Peyer's patch (tissue), 4 donors: ENCODE measurements around the gene RABGEF1. TPM values are rescaled to one million over a fixed set of nuclear protein-coding genes. Genes with fewer than 3 reads are reported as not detected.
"Not testable (repeated sequence)": the region's sequence is repeated elsewhere in the genome, so short reads cannot be mapped to it uniquely, and the experiment has no call there.

Experiments
- DNase-seq, 3 donors: peaks; one replicate each; pipeline ENCODE4 v3.0.0-alpha.2; 2017 to 2019
- H3K27ac ChIP-seq, 4 donors: fragments of 200-600 bp; sonication (generic); one replicate each; pipeline ENCODE4 v1.5.1; 2016 to 2019
- H3K27me3 ChIP-seq, 2 donors: fragments of 200-600 bp; sonication (generic); one replicate each; pipeline ENCODE4 v1.5.1; 2019
- H3K36me3 ChIP-seq, 3 donors: fragments of 200-600 bp; sonication (generic); one replicate each; pipeline ENCODE4 v1.5.1; 2016 to 2019
- H3K4me1 ChIP-seq, 4 donors: fragments of 200-600 bp; sonication (generic); one replicate each; pipeline ENCODE4 v1.5.1; 2016 to 2019
- H3K4me3 ChIP-seq, 4 donors: fragments of 200-600 bp; sonication (generic); 1 replicate in 3 of 4; 2 replicates in 1 of 4; pipeline ENCODE4 v1.5.1; 2016 to 2019; ENCODE audit warnings: mild to moderate bottlenecking in 1 of 4
- H3K9me3 ChIP-seq, 4 donors: fragments of 200-600 bp; sonication (generic); one replicate each; pipeline ENCODE4 v1.5.1; 2016 to 2019; ENCODE audit warnings: mild to moderate bottlenecking in 1 of 4
- CTCF ChIP-seq, 6 experiments: fragments of 450-650 bp in 4 of 6; fragments of 200-600 bp in 2 of 6; sonication (generic) in 1 of 6; IDR thresholded peaks; one replicate each; pipeline ENCODE4 v1.5.1; 2017 to 2019; ENCODE audit warnings: antibody characterized with exemption in 6 of 6, mild to moderate bottlenecking in 3 of 6, moderate library complexity in 1 of 6
- POLR2A ChIP-seq, 2 donors: fragments of 450-650 bp; IDR thresholded peaks; one replicate each; pipeline ENCODE4 v1.5.1; 2017; ENCODE audit warnings: antibody characterized with exemption in 2 of 2, mild to moderate bottlenecking in 2 of 2, moderate library complexity in 2 of 2
- total RNA-seq, 4 donors: library from RNA; depleted of rRNA; stranded (reverse); fragments of >200 nt; gene quantifications; one replicate each; pipeline ENCODE4 v1.1.0, GENCODE V29; 2016

RABGEF1 gene
- total RNA-seq, 4 donors from 2014 or later, result 24.2 to 47.9 (median 28.1) TPM

DNA sequence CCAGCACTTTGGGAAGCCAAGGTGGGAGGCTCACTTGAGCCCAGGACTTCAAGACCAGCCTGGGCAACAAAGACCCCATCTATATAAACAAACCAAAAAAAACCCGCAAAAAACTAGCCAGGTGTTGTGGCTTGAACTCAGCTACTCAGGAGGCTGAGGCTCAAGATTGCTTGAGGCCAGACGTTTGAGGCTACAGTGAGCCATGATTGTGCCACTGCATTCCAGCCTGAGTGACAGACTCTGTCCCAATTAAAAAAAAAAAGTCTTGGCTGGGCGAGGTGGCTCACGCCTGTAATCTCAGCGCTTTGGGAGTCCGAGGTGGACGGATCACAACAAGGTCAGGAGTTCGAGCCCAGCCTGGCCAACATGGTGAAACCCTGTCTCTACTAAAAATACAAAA is 11.4 kb downstream of the RABGEF1 start:
- Histone ChIP-seq H3K4me1 (peaks cover 0 to 6% (median 0%) of the 10 kb centered on the region in 4 donors), H3K36me3 (no peaks in the 10 kb centered on the region), H3K27me3 (no peaks in the 10 kb centered on the region), H3K27ac (no peak overlapping the region), H3K9me3 (no peaks in the 10 kb centered on the region), H3K4me3 (no peak overlapping the region)
- TF ChIP-seq POLR2A (IDR thresholded peaks at IDR 0.05), result no peak
- TF ChIP-seq CTCF (IDR thresholded peaks at IDR 0.05), result no peak
- no peak for DNase-seq

GRCh38 chr7:66754541-66754940 is 14.0 kb downstream of the RABGEF1 start:
- Histone ChIP-seq H3K4me1 (no peaks in the 10 kb centered on the region), H3K27ac (no peak overlapping the region), H3K4me3 (no peak overlapping the region), H3K9me3 (no peaks in the 10 kb centered on the region), H3K27me3 (no peaks in the 10 kb centered on the region), H3K36me3 (no peaks in the 10 kb centered on the region)
- TF ChIP-seq CTCF (IDR thresholded peaks at IDR 0.05) (no peak), POLR2A (IDR thresholded peaks at IDR 0.05) (no peak)
- no peak for DNase-seq

DNA sequence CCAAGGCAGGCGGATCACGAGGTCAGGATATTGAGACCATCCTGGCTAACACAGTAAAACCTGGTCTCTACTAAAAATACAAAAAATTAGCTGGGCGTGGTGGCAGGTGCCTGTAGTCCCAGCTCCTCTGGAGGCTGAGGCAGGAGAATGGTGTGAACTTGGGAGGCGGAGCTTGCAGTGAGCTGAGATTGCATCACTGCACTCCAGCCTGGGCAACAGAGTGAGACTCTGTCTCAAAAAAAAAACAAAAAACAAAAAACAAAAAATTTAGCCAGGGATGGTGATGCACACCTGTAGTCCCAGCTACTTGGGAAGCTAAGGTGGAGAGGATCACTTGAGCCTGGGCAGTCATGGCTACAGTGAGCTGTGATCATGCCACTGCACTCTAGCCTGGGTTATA is 14.5 kb downstream of the RABGEF1 start:
- H3K4me1 ChIP-seq, DNase-seq, H3K36me3 ChIP-seq, H3K27me3 ChIP-seq, H3K9me3 ChIP-seq, H3K4me3 ChIP-seq, H3K27ac ChIP-seq: not testable (repeated sequence)

- DNase-seq, H3K9me3 ChIP-seq, H3K36me3 ChIP-seq, H3K4me1 ChIP-seq, H3K27ac ChIP-seq, H3K4me3 ChIP-seq, H3K27me3 ChIP-seq: not testable (repeated sequence)
These were observed 15.7 kb downstream of the RABGEF1 start for GRCh38 chr7:66756227-66756626.

DNA sequence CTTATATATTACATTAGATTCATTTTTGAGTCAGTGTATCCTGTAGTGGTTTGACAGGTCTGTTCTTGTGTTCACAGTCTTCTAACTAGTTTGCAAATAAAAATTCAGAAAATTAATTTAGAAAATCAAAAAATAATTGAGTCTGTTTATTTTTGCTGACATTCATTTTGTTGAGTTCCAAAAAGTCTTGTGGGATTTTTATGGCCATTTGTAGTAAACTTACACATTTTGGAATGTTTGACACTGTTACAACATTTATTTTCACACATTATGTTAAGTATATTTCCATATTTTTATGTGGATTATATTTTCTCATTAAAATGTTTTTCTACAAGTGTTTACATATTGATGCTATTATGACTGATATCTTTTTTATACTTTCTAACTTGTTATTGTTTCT is 16.4 kb downstream of the RABGEF1 start:
- H3K27ac ChIP-seq, result no peak overlapping the region
- no peak for DNase-seq
- no peaks in the 10 kb centered on the region for H3K27me3 ChIP-seq
- H3K9me3 ChIP-seq, result no peaks in the 10 kb centered on the region
- no peak overlapping the region for H3K4me3 ChIP-seq
- no peaks in the 10 kb centered on the region for H3K4me1 ChIP-seq
- TF ChIP-seq POLR2A (IDR thresholded peaks at IDR 0.05) (no peak), CTCF (IDR thresholded peaks at IDR 0.05) (no peak)
- H3K36me3 ChIP-seq, result no peaks in the 10 kb centered on the region

DNA sequence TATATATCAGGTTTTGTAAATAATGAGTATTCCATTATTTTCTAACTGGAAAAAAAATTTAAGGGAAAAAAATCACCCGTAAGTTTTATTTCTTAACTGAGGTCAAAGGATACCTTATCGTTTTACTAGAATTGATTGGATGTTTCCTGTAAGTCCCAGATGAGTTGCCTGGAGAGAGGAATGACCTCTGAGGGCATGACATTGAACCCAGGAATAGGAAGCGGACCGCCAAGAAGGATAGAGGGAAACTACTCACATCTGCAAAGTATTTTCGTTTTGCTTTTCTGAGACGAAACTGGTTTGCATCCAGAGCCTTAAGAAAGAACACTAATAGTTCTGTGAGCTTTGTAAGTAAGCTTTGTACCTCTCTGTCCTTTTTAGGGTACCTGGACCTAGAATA is 17.4 kb downstream of the RABGEF1 start:
- no peak for DNase-seq
- TF ChIP-seq POLR2A (IDR thresholded peaks at IDR 0.05), result no peak
- TF ChIP-seq CTCF (IDR thresholded peaks at IDR 0.05), result no peak
- H3K9me3 ChIP-seq, result no peaks in the 10 kb centered on the region
- no peak overlapping the region for H3K4me3 ChIP-seq
- no peaks in the 10 kb centered on the region for H3K4me1 ChIP-seq
- H3K36me3 ChIP-seq, result no peaks in the 10 kb centered on the region
- no peak overlapping the region for H3K27ac ChIP-seq
- no peaks in the 10 kb centered on the region for H3K27me3 ChIP-seq

- H3K27ac ChIP-seq, result no peak overlapping the region
- no peaks in the 10 kb centered on the region for H3K27me3 ChIP-seq
- no peak overlapping the region for H3K4me3 ChIP-seq
- TF ChIP-seq CTCF (IDR thresholded peaks at IDR 0.05) (no peak), POLR2A (IDR thresholded peaks at IDR 0.05) (no peak)
- H3K9me3 ChIP-seq, result no peaks in the 10 kb centered on the region
- H3K4me1 ChIP-seq, result no peaks in the 10 kb centered on the region
- DNase-seq, result no peak
- no peaks in the 10 kb centered on the region for H3K36me3 ChIP-seq
These were observed 18.6 kb downstream of the RABGEF1 start for GRCh38 chr7:66758950-66759628.

- not testable (repeated sequence) for H3K27me3 ChIP-seq, DNase-seq, H3K27ac ChIP-seq, H3K4me1 ChIP-seq, H3K36me3 ChIP-seq, H3K4me3 ChIP-seq, H3K9me3 ChIP-seq
These were observed 22.6 kb downstream of the RABGEF1 start for GRCh38 chr7:66763183-66763582.

- not testable (repeated sequence) for H3K9me3 ChIP-seq, H3K27ac ChIP-seq, DNase-seq, H3K36me3 ChIP-seq, H3K4me1 ChIP-seq, H3K4me3 ChIP-seq, H3K27me3 ChIP-seq
These were observed 23.3 kb downstream of the RABGEF1 start for GRCh38 chr7:66763633-66764355.
